ENCODE measurements around the gene RNF175.

DNA sequence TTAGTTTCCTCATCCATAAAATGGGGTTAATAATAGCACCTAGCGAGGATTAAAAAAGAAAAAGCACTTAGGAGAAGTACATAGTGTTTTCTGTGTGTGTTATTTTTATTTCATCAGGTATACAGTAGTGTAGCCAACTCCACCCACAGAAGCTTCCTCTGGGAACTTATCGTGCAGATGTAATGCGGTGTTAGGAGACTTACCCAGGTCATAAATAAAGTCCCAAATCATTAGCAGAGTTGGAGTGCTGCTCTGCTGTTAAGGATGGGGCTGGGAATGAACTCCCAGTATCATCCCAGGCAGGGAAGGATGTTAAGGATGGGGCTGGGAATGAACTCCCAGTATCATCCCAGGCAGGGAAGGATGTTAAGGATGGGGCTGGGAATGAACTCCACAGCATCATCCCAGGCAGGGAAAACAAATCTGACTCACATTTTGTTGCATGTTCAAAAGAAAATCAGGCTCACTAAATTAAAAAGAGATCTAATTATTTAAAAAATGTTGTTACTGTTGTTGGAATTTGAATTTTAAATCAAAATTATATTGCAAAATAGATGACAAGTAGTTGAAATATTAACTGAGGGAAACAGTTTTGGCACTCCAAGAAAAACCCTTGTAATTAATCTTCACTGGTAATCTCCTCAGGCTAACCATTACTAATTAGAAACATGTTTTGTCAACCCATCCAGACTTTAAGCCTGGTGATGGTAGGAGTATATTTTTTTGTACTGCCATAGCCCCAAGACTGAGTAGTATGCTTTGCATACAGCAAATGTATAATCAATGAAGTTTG is 39.3 kb upstream of the RNF175 start:
- TF ChIP-seq, protein P1, sequence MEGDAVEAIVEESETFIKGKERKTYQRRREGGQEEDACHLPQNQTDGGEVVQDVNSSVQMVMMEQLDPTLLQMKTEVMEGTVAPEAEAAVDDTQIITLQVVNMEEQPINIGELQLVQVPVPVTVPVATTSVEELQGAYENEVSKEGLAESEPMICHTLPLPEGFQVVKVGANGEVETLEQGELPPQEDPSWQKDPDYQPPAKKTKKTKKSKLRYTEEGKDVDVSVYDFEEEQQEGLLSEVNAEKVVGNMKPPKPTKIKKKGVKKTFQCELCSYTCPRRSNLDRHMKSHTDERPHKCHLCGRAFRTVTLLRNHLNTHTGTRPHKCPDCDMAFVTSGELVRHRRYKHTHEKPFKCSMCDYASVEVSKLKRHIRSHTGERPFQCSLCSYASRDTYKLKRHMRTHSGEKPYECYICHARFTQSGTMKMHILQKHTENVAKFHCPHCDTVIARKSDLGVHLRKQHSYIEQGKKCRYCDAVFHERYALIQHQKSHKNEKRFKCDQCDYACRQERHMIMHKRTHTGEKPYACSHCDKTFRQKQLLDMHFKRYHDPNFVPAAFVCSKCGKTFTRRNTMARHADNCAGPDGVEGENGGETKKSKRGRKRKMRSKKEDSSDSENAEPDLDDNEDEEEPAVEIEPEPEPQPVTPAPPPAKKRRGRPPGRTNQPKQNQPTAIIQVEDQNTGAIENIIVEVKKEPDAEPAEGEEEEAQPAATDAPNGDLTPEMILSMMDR (IDR thresholded peaks at IDR 0.05) = no peak
- no peak for TF ChIP-seq POLR2A (IDR thresholded peaks at IDR 0.05)

Measured in lower leg skin (tissue), 3 donors.